Measurements from ENCODE around the gene MAP1LC3B2.

MAP1LC3B2 gene

GRCh38 chr12:116588390-116589028, 29.3 kb downstream of the MAP1LC3B2 start:
- Histone ChIP-seq H3K4me1 (ENCODE audit: insufficient read depth, low read length) (no peaks in the 10 kb centered on the region), H3K9me3 (ENCODE audit: control insufficient read depth, insufficient read depth, low read length) (peaks cover 3% of the 10 kb centered on the region), H3K36me3 (ENCODE audit: insufficient read depth, low read length) (no peaks in the 10 kb centered on the region), H3K9ac (ENCODE audit: low read depth, low read length) (no peak overlapping the region)

GRCh38 chr12:116589581-116589980, 30.4 kb downstream of the MAP1LC3B2 start:
- H3K36me3 ChIP-seq (ENCODE audit: insufficient read depth, low read length) = no peaks in the 10 kb centered on the region
- peaks cover 3% of the 10 kb centered on the region for H3K9me3 ChIP-seq (ENCODE audit: control insufficient read depth, insufficient read depth, low read length)
- no peak overlapping the region for H3K9ac ChIP-seq (ENCODE audit: low read depth, low read length)
- no peaks in the 10 kb centered on the region for H3K4me1 ChIP-seq (ENCODE audit: insufficient read depth, low read length)

GRCh38 chr12:116590561-116590960, 31.4 kb downstream of the MAP1LC3B2 start:
- no peaks in the 10 kb centered on the region for H3K36me3 ChIP-seq (ENCODE audit: insufficient read depth, low read length)
- H3K9ac ChIP-seq (ENCODE audit: low read depth, low read length) = no peak overlapping the region
- H3K4me1 ChIP-seq (ENCODE audit: insufficient read depth, low read length) = no peaks in the 10 kb centered on the region
- no peaks in the 10 kb centered on the region; the same call in 1 of the 2 replicates for H3K9me3 ChIP-seq (ENCODE audit: control insufficient read depth, insufficient read depth, low read length)

- Histone ChIP-seq H3K4me1 (ENCODE audit: insufficient read depth, low read length) (no peaks in the 10 kb centered on the region), H3K9ac (ENCODE audit: low read depth, low read length) (no peak overlapping the region), H3K9me3 (ENCODE audit: control insufficient read depth, insufficient read depth, low read length) (no peaks in the 10 kb centered on the region), H3K36me3 (ENCODE audit: insufficient read depth, low read length) (no peaks in the 10 kb centered on the region)
These were observed 32.9 kb downstream of the MAP1LC3B2 start for GRCh38 chr12:116591855-116592637.

- Histone ChIP-seq H3K4me1 (ENCODE audit: insufficient read depth, low read length) (no peaks in the 10 kb centered on the region), H3K36me3 (ENCODE audit: insufficient read depth, low read length) (no peaks in the 10 kb centered on the region), H3K9ac (ENCODE audit: low read depth, low read length) (no peak overlapping the region)
These were observed 33.5 kb downstream of the MAP1LC3B2 start for GRCh38 chr12:116592731-116593130.

GRCh38 chr12:116594325-116595038, 35.3 kb downstream of the MAP1LC3B2 start:
- no peaks in the 10 kb centered on the region for H3K36me3 ChIP-seq (ENCODE audit: insufficient read depth, low read length)
- H3K9me3 ChIP-seq (ENCODE audit: control insufficient read depth, insufficient read depth, low read length) = no peaks in the 10 kb centered on the region
- H3K9ac ChIP-seq (ENCODE audit: low read depth, low read length) = no peak overlapping the region
- H3K4me1 ChIP-seq (ENCODE audit: insufficient read depth, low read length) = peaks cover 14% of the 10 kb centered on the region

More at GRCh38 chr12:116592731-116593130, 33.5 kb downstream of the MAP1LC3B2 start:
- H3K9me3 ChIP-seq (ENCODE audit: control insufficient read depth, insufficient read depth, low read length) = no peaks in the 10 kb centered on the region

GRCh38 chr12:116595186-116595585, 36.0 kb downstream of the MAP1LC3B2 start:
- Histone ChIP-seq H3K36me3 (ENCODE audit: insufficient read depth, low read length) (no peaks in the 10 kb centered on the region), H3K9me3 (ENCODE audit: control insufficient read depth, insufficient read depth, low read length) (no peaks in the 10 kb centered on the region), H3K4me1 (ENCODE audit: insufficient read depth, low read length) (peaks cover 18% of the 10 kb centered on the region), H3K9ac (ENCODE audit: low read depth, low read length) (no peak overlapping the region)

GRCh38 chr12:116595672-116596071, 36.5 kb downstream of the MAP1LC3B2 start:
- Histone ChIP-seq H3K4me1 (ENCODE audit: insufficient read depth, low read length) (peaks cover 18% of the 10 kb centered on the region), H3K36me3 (ENCODE audit: insufficient read depth, low read length) (no peaks in the 10 kb centered on the region), H3K9me3 (ENCODE audit: control insufficient read depth, insufficient read depth, low read length) (no peaks in the 10 kb centered on the region), H3K9ac (ENCODE audit: low read depth, low read length) (no peak overlapping the region)

- Histone ChIP-seq H3K9me3 (ENCODE audit: control insufficient read depth, insufficient read depth, low read length) (no peaks in the 10 kb centered on the region), H3K36me3 (ENCODE audit: insufficient read depth, low read length) (no peaks in the 10 kb centered on the region), H3K4me1 (ENCODE audit: insufficient read depth, low read length) (peaks cover 20% of the 10 kb centered on the region), H3K9ac (ENCODE audit: low read depth, low read length) (no peak overlapping the region)
These were observed 38.7 kb downstream of the MAP1LC3B2 start for GRCh38 chr12:116597886-116598285.

- Histone ChIP-seq H3K36me3 (ENCODE audit: insufficient read depth, low read length) (no peaks in the 10 kb centered on the region), H3K9me3 (ENCODE audit: control insufficient read depth, insufficient read depth, low read length) (no peaks in the 10 kb centered on the region), H3K9ac (ENCODE audit: low read depth, low read length) (peak overlapping the region; percentile 29; the same call in 1 of the 2 replicates), H3K4me1 (ENCODE audit: insufficient read depth, low read length) (peaks cover 24% of the 10 kb centered on the region)
These were observed 39.4 kb downstream of the MAP1LC3B2 start for GRCh38 chr12:116598311-116599284.

GRCh38 chr12:116599285-116600136, 40.3 kb downstream of the MAP1LC3B2 start:
- peaks cover 29% of the 10 kb centered on the region for H3K4me1 ChIP-seq (ENCODE audit: insufficient read depth, low read length)
- H3K9ac ChIP-seq (ENCODE audit: low read depth, low read length) = peak overlapping the region; percentile 29
- no peaks in the 10 kb centered on the region for H3K9me3 ChIP-seq (ENCODE audit: control insufficient read depth, insufficient read depth, low read length)
- H3K36me3 ChIP-seq (ENCODE audit: insufficient read depth, low read length) = no peaks in the 10 kb centered on the region; the same call in 1 of the 2 replicates

GRCh38 chr12:116600959-116601918, 42.1 kb downstream of the MAP1LC3B2 start:
- H3K9ac ChIP-seq (ENCODE audit: low read depth, low read length) = no peak overlapping the region
- H3K9me3 ChIP-seq (ENCODE audit: control insufficient read depth, insufficient read depth, low read length) = no peaks in the 10 kb centered on the region
- H3K4me1 ChIP-seq (ENCODE audit: insufficient read depth, low read length) = peaks cover 34% of the 10 kb centered on the region
- H3K36me3 ChIP-seq (ENCODE audit: insufficient read depth, low read length) = no peaks in the 10 kb centered on the region; the same call in 1 of the 2 replicates
